ENCODE results near the gene NGRN.

Gene NGRN

GRCh38 chr15:90265271-90266060 lies at the start of gene NGRN:
NGRN (plus strand) TSS chr15:90265672; CDS start chr15:90265713, 41 bp downstream.
- no peaks in the 10 kb centered on the region for H3K9me3 ChIP-seq
- H3K4me1 ChIP-seq = peaks cover 21% of the 10 kb centered on the region
- no peaks in the 10 kb centered on the region for H3K27me3 ChIP-seq (ENCODE audit: low read depth)
- in situ Hi-C loops (cut with MboI; ENCODE audit: low sequenced_read_pairs) = no loop called here
- H3K4me3 ChIP-seq = peak within 1 kb of the TSS; percentile 90
- peaks cover 20% of the 10 kb centered on the region for H3K36me3 ChIP-seq (replicated peaks)
- peak; percentile 85 to 93 for DNase-seq (ENCODE audit: low spot score in 2 of 2)

GRCh38 chr15:90217671-90218394 lies 47.6 kb upstream of the NGRN start:
- Histone ChIP-seq H3K27me3 (ENCODE audit: low read depth) (no peaks in the 10 kb centered on the region), H3K9me3 (no peaks in the 10 kb centered on the region), H3K4me1 (no peaks in the 10 kb centered on the region), H3K4me3 (no peak overlapping the region), H3K36me3 (replicated peaks) (no peaks in the 10 kb centered on the region)
- in situ Hi-C loops (cut with MboI; ENCODE audit: low sequenced_read_pairs) = loop anchor here (5.0 kb wide), 1 partner anchor 56 kb away; no protein-coding TSS in a partner anchor
- no peak for DNase-seq (ENCODE audit: low spot score in 2 of 2)

- no peaks in the 10 kb centered on the region for H3K27me3 ChIP-seq (ENCODE audit: low read depth)
- H3K9me3 ChIP-seq = no peaks in the 10 kb centered on the region
- in situ Hi-C loops (cut with MboI; ENCODE audit: low sequenced_read_pairs) = loop anchor here (5.0 kb wide), 1 partner anchor 57 kb away; no protein-coding TSS in a partner anchor
- H3K4me3 ChIP-seq = no peak overlapping the region
- no peaks in the 10 kb centered on the region for H3K4me1 ChIP-seq
- H3K36me3 ChIP-seq (replicated peaks) = peaks cover 4% of the 10 kb centered on the region
- DNase-seq (ENCODE audit: low spot score in 2 of 2) = peak in 1 of 2 experiments; percentile 70
Observed at GRCh38 chr15:90219421-90220141, 45.9 kb upstream of the NGRN start.

- no peaks in the 10 kb centered on the region for H3K27me3 ChIP-seq (ENCODE audit: low read depth)
- in situ Hi-C loops (cut with MboI; ENCODE audit: low sequenced_read_pairs) = no loop called here
- no peaks in the 10 kb centered on the region for H3K9me3 ChIP-seq
- H3K4me3 ChIP-seq = no peak overlapping the region
- peaks cover 16% of the 10 kb centered on the region for H3K36me3 ChIP-seq (replicated peaks)
- no peaks in the 10 kb centered on the region for H3K4me1 ChIP-seq
- DNase-seq (ENCODE audit: low spot score in 2 of 2) = peak; percentile 28 to 78
Observed at GRCh38 chr15:90221246-90221900, 44.1 kb upstream of the NGRN start.

- DNase-seq (ENCODE audit: low spot score in 2 of 2) = no peak
- no peak overlapping the region for H3K4me3 ChIP-seq
- H3K4me1 ChIP-seq = no peaks in the 10 kb centered on the region
- no peaks in the 10 kb centered on the region for H3K27me3 ChIP-seq (ENCODE audit: low read depth)
- peaks cover 16% of the 10 kb centered on the region for H3K36me3 ChIP-seq (replicated peaks)
- no peaks in the 10 kb centered on the region for H3K9me3 ChIP-seq
- in situ Hi-C loops (cut with MboI; ENCODE audit: low sequenced_read_pairs) = no loop called here
Observed at GRCh38 chr15:90222547-90222946, 42.9 kb upstream of the NGRN start.

GRCh38 chr15:90223441-90224165 lies 41.9 kb upstream of the NGRN start:
- no peak for DNase-seq (ENCODE audit: low spot score in 2 of 2)
- Histone ChIP-seq H3K4me3 (no peak overlapping the region), H3K36me3 (replicated peaks) (peaks cover 22% of the 10 kb centered on the region), H3K9me3 (no peaks in the 10 kb centered on the region), H3K4me1 (no peaks in the 10 kb centered on the region), H3K27me3 (ENCODE audit: low read depth) (no peaks in the 10 kb centered on the region)
- in situ Hi-C loops (cut with MboI; ENCODE audit: low sequenced_read_pairs) = no loop called here

- peaks cover 32% of the 10 kb centered on the region for H3K36me3 ChIP-seq (replicated peaks)
- no peaks in the 10 kb centered on the region for H3K27me3 ChIP-seq (ENCODE audit: low read depth)
- in situ Hi-C loops (cut with MboI; ENCODE audit: low sequenced_read_pairs) = no loop called here
- H3K4me3 ChIP-seq = no peak overlapping the region
- H3K4me1 ChIP-seq = no peaks in the 10 kb centered on the region
- no peaks in the 10 kb centered on the region for H3K9me3 ChIP-seq
- no peak for DNase-seq (ENCODE audit: low spot score in 2 of 2)
Observed at GRCh38 chr15:90225047-90225446, 40.4 kb upstream of the NGRN start.

GRCh38 chr15:90225504-90226234 lies 39.8 kb upstream of the NGRN start:
- H3K36me3 ChIP-seq (replicated peaks) = peaks cover 35% of the 10 kb centered on the region
- H3K27me3 ChIP-seq (ENCODE audit: low read depth) = no peaks in the 10 kb centered on the region
- no peaks in the 10 kb centered on the region for H3K4me1 ChIP-seq
- no peaks in the 10 kb centered on the region for H3K9me3 ChIP-seq
- H3K4me3 ChIP-seq = no peak overlapping the region
- no peak for DNase-seq (ENCODE audit: low spot score in 2 of 2)
- in situ Hi-C loops (cut with MboI; ENCODE audit: low sequenced_read_pairs) = no loop called here

- no peaks in the 10 kb centered on the region for H3K4me1 ChIP-seq
- no peak overlapping the region for H3K4me3 ChIP-seq
- DNase-seq (ENCODE audit: low spot score in 2 of 2) = no peak
- no peaks in the 10 kb centered on the region for H3K27me3 ChIP-seq (ENCODE audit: low read depth)
- in situ Hi-C loops (cut with MboI; ENCODE audit: low sequenced_read_pairs) = no loop called here
- no peaks in the 10 kb centered on the region for H3K9me3 ChIP-seq
- peaks cover 39% of the 10 kb centered on the region for H3K36me3 ChIP-seq (replicated peaks)
Observed at GRCh38 chr15:90227336-90227735, 38.1 kb upstream of the NGRN start.

- in situ Hi-C loops (cut with MboI; ENCODE audit: low sequenced_read_pairs) = no loop called here
- DNase-seq (ENCODE audit: low spot score in 2 of 2) = no peak
- H3K9me3 ChIP-seq = no peaks in the 10 kb centered on the region
- H3K36me3 ChIP-seq (replicated peaks) = peaks cover 39% of the 10 kb centered on the region
- H3K27me3 ChIP-seq (ENCODE audit: low read depth) = no peaks in the 10 kb centered on the region
- no peak overlapping the region for H3K4me3 ChIP-seq
- no peaks in the 10 kb centered on the region for H3K4me1 ChIP-seq
Observed at GRCh38 chr15:90227816-90228772, 37.4 kb upstream of the NGRN start.

- H3K9me3 ChIP-seq = no peaks in the 10 kb centered on the region
- in situ Hi-C loops (cut with MboI; ENCODE audit: low sequenced_read_pairs) = no loop called here
- no peak for DNase-seq (ENCODE audit: low spot score in 2 of 2)
- H3K4me1 ChIP-seq = no peaks in the 10 kb centered on the region
- no peak overlapping the region for H3K4me3 ChIP-seq
- H3K36me3 ChIP-seq (replicated peaks) = peaks cover 35% of the 10 kb centered on the region
- H3K27me3 ChIP-seq (ENCODE audit: low read depth) = no peaks in the 10 kb centered on the region
Observed at GRCh38 chr15:90228960-90229359, 36.5 kb upstream of the NGRN start.
